GM18505 (cell line): ENCODE data around the gene STH.
"Not testable (repeated sequence)": the region's sequence is repeated elsewhere in the genome, so short reads cannot be mapped to it uniquely, and the experiment has no call there.

Source experiments
- ATAC-seq: cut with Tn5 transposase; IDR thresholded peaks from one replicate; pipeline ENCODE4 v1.9.1; 2021; ENCODE audit not compliant: unreplicated experiment
- POLR2A ChIP-seq: IDR thresholded peaks from 4 replicates; pipeline ENCODE4 v1.6.1; 2011; ENCODE audit warnings: borderline replicate concordance; ENCODE audit not compliant: insufficient read depth, insufficient read length; ENCODE audit errors: extremely low read depth

The STH gene

DNA sequence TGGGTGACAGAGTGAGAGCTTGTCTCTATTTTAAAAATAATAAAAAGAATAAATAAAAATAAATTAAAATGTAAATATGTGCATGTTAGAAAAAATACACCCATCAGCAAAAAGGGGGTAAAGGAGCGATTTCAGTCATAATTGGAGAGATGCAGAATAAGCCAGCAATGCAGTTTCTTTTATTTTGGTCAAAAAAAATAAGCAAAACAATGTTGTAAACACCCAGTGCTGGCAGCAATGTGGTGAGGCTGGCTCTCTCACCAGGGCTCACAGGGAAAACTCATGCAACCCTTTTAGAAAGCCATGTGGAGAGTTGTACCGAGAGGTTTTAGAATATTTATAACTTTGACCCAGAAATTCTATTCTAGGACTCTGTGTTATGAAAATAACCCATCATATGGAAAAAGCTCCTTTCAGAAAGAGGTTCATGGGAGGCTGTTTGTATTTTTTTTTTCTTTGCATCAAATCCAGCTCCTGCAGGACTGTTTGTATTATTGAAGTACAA lies 8.5 kb downstream of the STH start:
- no peak for ATAC-seq
- TF ChIP-seq POLR2A, result no peak

DNA sequence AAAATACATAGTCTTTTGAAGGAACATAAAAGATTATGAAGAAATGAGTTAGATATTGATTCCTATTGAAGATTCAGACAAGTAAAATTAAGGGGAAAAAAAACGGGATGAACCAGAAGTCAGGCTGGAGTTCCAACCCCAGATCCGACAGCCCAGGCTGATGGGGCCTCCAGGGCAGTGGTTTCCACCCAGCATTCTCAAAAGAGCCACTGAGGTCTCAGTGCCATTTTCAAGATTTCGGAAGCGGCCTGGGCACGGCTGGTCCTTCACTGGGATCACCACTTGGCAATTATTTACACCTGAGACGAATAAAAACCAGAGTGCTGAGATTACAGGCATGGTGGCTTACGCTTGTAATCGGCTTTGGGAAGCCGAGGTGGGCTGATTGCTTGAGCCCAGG lies 9.5 kb downstream of the STH start:
- TF ChIP-seq POLR2A, result no peak
- no peak for ATAC-seq

DNA sequence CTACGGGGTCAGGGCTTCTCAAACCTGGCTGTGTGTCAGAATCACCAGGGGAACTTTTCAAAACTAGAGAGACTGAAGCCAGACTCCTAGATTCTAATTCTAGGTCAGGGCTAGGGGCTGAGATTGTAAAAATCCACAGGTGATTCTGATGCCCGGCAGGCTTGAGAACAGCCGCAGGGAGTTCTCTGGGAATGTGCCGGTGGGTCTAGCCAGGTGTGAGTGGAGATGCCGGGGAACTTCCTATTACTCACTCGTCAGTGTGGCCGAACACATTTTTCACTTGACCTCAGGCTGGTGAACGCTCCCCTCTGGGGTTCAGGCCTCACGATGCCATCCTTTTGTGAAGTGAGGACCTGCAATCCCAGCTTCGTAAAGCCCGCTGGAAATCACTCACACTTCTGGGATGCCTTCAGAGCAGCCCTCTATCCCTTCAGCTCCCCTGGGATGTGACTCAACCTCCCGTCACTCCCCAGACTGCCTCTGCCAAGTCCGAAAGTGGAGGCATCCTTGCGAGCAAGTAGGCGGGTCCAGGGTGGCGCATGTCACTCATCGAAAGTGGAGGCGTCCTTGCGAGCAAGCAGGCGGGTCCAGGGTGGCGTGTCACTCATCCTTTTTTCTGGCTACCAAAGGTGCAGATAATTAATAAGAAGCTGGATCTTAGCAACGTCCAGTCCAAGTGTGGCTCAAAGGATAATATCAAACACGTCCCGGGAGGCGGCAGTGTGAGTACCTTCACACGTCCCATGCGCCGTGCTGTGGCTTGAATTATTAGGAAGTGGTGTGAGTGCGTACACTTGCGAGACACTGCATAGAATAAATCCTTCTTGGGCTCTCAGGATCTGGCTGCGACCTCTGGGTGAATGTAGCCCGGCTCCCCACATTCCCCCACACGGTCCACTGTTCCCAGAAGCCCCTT lies 10.9 kb downstream of the STH start:
- no peak for ATAC-seq

DNA sequence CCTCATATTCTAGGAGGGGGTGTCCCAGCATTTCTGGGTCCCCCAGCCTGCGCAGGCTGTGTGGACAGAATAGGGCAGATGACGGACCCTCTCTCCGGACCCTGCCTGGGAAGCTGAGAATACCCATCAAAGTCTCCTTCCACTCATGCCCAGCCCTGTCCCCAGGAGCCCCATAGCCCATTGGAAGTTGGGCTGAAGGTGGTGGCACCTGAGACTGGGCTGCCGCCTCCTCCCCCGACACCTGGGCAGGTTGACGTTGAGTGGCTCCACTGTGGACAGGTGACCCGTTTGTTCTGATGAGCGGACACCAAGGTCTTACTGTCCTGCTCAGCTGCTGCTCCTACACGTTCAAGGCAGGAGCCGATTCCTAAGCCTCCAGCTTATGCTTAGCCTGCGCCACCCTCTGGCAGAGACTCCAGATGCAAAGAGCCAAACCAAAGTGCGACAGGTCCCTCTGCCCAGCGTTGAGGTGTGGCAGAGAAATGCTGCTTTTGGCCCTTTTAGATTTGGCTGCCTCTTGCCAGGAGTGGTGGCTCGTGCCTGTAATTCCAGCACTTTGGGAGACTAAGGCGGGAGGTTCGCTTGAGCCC lies 11.6 kb downstream of the STH start:
- ATAC-seq, result no peak
- TF ChIP-seq POLR2A, result no peak

More for the DNA sequence above, 10.9 kb downstream of the STH start:
- TF ChIP-seq POLR2A, result no peak

DNA sequence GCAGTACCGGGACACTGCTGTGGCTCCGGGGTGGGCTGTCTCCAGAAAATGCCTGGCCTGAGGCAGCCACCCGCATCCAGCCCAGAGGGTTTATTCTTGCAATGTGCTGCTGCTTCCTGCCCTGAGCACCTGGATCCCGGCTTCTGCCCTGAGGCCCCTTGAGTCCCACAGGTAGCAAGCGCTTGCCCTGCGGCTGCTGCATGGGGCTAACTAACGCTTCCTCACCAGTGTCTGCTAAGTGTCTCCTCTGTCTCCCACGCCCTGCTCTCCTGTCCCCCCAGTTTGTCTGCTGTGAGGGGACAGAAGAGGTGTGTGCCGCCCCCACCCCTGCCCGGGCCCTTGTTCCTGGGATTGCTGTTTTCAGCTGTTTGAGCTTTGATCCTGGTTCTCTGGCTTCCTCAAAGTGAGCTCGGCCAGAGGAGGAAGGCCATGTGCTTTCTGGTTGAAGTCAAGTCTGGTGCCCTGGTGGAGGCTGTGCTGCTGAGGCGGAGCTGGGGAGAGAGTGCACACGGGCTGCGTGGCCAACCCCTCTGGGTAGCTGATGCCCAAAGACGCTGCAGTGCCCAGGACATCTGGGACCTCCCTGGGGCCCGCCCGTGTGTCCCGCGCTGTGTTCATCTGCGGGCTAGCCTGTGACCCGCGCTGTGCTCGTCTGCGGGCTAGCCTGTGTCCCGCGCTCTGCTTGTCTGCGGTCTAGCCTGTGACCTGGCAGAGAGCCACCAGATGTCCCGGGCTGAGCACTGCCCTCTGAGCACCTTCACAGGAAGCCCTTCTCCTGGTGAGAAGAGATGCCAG lies 12.9 kb downstream of the STH start:
- TF ChIP-seq POLR2A, result no peak
- ATAC-seq, result no peak

DNA sequence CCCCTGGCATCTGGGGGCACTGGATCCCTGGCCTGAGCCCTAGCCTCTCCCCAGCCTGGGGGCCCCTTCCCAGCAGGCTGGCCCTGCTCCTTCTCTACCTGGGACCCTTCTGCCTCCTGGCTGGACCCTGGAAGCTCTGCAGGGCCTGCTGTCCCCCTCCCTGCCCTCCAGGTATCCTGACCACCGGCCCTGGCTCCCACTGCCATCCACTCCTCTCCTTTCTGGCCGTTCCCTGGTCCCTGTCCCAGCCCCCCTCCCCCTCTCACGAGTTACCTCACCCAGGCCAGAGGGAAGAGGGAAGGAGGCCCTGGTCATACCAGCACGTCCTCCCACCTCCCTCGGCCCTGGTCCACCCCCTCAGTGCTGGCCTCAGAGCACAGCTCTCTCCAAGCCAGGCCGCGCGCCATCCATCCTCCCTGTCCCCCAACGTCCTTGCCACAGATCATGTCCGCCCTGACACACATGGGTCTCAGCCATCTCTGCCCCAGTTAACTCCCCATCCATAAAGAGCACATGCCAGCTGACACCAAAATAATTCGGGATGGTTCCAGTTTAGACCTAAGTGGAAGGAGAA lies 13.5 kb downstream of the STH start:
- no peak for ATAC-seq
- no peak for TF ChIP-seq POLR2A

DNA sequence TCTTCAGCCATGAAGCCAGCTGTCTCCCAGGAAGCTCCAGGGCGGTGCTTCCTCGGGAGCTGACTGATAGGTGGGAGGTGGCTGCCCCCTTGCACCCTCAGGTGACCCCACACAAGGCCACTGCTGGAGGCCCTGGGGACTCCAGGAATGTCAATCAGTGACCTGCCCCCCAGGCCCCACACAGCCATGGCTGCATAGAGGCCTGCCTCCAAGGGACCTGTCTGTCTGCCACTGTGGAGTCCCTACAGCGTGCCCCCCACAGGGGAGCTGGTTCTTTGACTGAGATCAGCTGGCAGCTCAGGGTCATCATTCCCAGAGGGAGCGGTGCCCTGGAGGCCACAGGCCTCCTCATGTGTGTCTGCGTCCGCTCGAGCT lies 14.1 kb downstream of the STH start:
- no peak for ATAC-seq
- no peak for TF ChIP-seq POLR2A

DNA sequence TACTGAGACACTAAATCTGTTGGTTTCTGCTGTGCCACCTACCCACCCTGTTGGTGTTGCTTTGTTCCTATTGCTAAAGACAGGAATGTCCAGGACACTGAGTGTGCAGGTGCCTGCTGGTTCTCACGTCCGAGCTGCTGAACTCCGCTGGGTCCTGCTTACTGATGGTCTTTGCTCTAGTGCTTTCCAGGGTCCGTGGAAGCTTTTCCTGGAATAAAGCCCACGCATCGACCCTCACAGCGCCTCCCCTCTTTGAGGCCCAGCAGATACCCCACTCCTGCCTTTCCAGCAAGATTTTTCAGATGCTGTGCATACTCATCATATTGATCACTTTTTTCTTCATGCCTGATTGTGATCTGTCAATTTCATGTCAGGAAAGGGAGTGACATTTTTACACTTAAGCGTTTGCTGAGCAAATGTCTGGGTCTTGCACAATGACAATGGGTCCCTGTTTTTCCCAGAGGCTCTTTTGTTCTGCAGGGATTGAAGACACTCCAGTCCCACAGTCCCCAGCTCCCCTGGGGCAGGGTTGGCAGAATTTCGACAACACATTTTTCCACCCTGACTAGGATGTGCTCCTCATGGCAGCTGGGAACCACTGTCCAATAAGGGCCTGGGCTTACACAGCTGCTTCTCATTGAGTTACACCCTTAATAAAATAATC lies 14.6 kb downstream of the STH start:
- ATAC-seq, result no peak
- no peak for TF ChIP-seq POLR2A

DNA sequence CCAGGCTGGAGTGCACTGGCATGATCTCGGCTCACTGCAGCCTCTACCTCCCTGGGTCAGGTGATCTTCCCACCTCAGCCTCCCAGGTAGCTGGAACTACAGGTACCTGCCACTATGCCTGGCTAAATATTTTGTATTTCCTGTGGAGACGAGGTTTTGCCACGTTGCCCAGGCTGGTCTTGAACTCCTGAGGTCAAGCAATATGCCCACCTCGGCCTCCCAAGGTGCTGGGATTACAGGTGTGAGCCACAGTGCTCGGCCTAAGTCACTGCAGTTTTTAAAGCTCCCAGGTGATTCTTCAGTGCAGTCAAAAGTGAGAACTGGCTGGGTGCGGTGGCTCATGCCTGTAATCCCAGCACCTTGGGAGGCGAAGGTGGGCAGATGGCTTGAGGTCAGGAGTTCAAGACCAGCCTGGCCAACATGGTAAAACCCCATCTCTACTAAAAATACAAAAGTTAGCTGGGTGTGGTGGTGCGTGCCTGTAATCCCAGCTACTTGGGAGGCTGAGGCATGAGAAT lies 20.4 kb downstream of the STH start:
- ATAC-seq, result not testable (repeated sequence)

DNA sequence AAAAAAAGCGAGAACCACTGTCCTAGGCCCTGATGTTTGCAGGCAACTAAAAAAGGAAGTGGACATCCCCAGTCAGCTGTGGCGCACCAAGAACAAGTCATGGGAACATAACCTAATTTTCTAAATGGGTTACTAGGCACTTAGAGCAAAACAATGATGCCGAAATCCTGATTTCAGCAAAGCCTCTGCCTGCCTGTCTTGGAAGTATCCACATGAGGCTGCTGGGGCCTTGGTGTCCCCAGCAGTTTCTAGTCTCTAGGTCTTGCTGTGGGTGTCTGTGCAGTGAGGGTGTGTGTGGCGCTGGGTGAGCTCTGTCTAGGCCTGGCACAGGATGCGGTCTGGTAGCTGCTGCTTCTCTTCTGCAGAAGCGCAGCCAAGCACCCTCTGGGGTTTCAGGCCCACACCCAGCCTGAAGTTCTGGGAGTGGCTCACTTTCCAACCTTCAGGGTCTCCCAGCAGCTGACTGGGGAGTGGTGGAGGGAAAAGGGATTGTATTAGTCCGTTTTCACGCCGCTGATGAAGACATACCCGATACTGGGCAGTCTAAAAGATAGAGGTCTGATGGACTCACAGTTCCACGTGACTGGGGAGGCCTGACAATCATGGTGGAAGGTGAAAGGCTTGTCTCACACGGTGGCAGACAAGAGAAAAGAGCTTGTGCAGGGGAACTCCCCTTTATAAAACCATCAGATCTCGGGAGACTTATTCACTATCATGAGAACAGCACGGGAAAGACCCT lies 21.1 kb downstream of the STH start:
- no peak for ATAC-seq
- TF ChIP-seq POLR2A, result no peak

DNA sequence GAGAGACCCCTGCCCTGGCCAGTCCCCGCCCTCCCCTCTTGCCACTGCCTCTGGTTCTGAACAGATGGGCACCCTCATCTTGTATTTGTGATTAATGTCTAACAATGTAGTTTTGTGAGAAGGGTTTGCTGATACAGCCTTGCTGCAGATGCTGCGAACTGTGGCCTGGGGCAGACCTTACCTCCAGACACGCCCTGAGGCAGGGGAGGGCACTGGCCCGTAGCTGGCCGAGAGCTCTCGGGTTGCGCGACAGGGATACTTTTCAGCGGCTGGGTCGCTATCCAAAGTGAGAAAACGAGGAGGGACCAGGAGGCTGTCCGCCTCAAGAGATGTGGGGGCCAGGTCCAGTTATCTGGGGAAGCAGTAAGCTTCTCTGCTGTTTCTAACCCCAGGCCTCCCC lies 21.9 kb downstream of the STH start:
- no peak for ATAC-seq
- no peak for TF ChIP-seq POLR2A

DNA sequence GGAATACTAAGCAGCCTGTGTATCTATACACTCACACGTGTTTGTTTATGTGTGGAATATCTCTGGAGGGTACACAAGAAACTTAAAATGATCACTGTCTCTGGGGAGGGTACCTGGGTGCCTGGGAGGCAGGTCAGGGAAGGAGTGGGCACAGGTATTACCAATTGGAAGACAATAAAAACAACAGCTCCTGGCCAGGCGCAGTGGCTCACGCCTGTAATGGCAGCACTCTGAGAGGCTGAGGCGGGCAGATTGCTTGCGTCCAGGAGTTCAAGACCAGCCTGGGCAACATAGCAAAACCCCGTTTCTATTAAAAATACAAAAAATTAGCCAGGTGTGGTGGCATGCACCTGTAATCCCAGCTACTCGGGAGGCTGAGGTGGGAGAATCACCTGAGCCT lies 24.3 kb downstream of the STH start:
- not testable (repeated sequence) for ATAC-seq
